Stimulated activated memory B cell treated with anti-CD40 and anti-IgM and Interleukin-4, amounts not matched to agents 10 μg/mL and 1 μg/mL and 100 μg/mL, for 72 hours (primary cell): ENCODE results near the gene KCNJ6.
"Not testable (repeated sequence)": the region's sequence is repeated elsewhere in the genome, so short reads cannot be mapped to it uniquely, and the experiment has no call there.

Source experiments
- ATAC-seq: fragments of 150-1000 bp; cut with Tn5 transposase; 2 replicates; pipeline ENCODE4 v1.10.0; 2021
- H3K27ac Mint-ChIP-seq: one replicate; pipeline ENCODE4 v1.8.0; 2022; ENCODE audit warnings: mild to moderate bottlenecking, mixed read lengths
- H3K27me3 Mint-ChIP-seq: one replicate; pipeline ENCODE4 v1.8.0; 2022; ENCODE audit warnings: mixed read lengths
- H3K36me3 Mint-ChIP-seq: one replicate; pipeline ENCODE4 v1.8.0; 2022; ENCODE audit warnings: mixed read lengths
- H3K4me1 Mint-ChIP-seq: one replicate; pipeline ENCODE4 v1.8.0; 2022; ENCODE audit warnings: mixed read lengths
- H3K4me3 Mint-ChIP-seq: one replicate; pipeline ENCODE4 v1.8.0; 2022; ENCODE audit warnings: mild to moderate bottlenecking, moderate library complexity, mixed read lengths
- H3K9me3 Mint-ChIP-seq: one replicate; pipeline ENCODE4 v1.8.0; 2022; ENCODE audit warnings: mixed read lengths

KCNJ6 gene

DNA sequence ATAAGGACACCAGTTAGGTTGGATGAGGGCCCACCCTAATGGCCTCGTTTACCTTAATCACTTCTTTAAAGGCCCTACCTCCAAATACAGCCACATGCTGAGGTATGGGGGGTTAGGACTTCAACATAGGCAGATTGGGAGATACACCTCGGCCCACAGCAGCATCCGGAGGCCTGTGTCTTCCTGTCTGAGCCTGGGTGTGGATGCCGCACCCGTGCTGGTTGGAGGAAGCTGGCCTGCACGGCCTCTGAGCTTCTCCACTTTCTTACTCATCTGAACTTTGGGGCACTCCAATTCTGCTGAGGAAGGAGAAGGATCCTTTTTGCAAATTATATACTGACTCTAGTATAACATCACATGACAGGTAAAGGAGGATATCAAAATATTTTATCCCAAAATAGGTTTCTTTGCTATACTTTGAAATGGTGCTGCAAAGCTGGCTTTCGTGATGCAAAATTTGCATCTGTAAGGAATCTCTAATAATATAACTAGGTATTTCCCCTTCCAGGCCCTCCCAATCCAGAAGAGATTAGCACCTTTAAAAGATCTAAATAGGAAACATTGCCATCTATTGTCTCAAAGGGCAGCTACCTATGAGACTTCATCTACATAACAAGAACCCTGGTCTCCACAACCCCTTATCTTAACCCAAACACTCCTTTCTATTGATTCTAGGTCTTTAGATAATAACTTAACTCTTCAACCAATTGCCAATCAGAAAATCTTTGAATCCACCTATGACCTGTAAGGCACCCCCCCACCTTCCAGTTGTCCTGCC lies 247.6 kb downstream of the KCNJ6 start:
- Mint-ChIP-seq H3K27me3 (peaks cover 5% of the 10 kb centered on the region), H3K27ac (no peak overlapping the region), H3K4me1 (no peaks in the 10 kb centered on the region), H3K9me3 (peaks cover 3% of the 10 kb centered on the region), H3K4me3 (no peak overlapping the region), H3K36me3 (no peaks in the 10 kb centered on the region)
- no peak for ATAC-seq

GRCh38 chr21:37667380-37667779 lies 248.9 kb downstream of the KCNJ6 start:
- Mint-ChIP-seq H3K9me3 (peaks cover 3% of the 10 kb centered on the region), H3K4me1 (no peaks in the 10 kb centered on the region), H3K27me3 (no peaks in the 10 kb centered on the region), H3K27ac (no peak overlapping the region), H3K4me3 (no peak overlapping the region), H3K36me3 (no peaks in the 10 kb centered on the region)
- peak; percentile 73 for ATAC-seq

DNA sequence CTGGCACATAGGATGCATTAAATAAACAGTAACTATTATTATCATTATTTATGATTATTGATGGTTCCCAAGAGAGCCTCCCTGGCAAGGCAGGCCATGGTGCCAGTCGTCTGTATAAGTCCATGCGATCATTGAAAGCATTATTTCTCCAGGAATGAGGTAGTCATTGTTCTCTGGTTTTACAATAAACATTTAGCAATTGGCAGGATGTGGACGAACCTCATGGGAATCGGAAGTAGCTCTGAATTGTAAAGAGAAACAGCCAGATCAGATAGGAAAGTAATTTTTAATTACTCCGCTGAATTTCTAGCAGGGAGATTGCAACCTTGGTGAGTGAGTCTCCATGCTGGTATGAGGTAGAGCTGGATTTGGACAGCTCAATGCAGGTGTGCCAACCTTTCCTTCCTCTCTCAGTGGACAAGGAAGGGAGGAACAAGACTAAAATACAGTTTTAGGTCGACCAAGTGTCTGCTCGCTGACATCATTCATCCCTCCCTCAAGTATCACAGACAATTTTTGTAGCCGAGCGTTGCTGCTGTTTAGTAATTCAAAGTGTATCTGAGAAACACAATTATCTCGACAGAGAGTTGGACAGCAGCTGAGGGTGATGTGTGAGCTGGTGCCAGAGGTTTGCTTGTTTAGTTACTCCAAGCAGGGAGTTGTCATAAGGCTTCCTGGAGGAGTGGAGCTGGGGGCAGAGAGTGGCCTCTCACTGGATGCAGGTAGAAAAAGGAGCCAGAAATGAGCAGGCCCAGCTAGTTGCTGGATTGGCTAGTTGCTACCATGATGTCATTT lies 250.8 kb downstream of the KCNJ6 start:
- Mint-ChIP-seq H3K9me3 (peaks cover 3% of the 10 kb centered on the region), H3K27me3 (no peaks in the 10 kb centered on the region), H3K4me3 (no peak overlapping the region), H3K4me1 (no peaks in the 10 kb centered on the region), H3K27ac (no peak overlapping the region), H3K36me3 (no peaks in the 10 kb centered on the region)
- no peak for ATAC-seq

- H3K27ac Mint-ChIP-seq, ATAC-seq, H3K9me3 Mint-ChIP-seq, H3K4me3 Mint-ChIP-seq, H3K36me3 Mint-ChIP-seq, H3K4me1 Mint-ChIP-seq: not testable (repeated sequence)
- peaks cover 19% of the 10 kb centered on the region for H3K27me3 Mint-ChIP-seq
Observed at GRCh38 chr21:37662227-37662626, 254.0 kb downstream of the KCNJ6 start.

GRCh38 chr21:37660709-37661108 lies 255.5 kb downstream of the KCNJ6 start:
- Mint-ChIP-seq H3K4me3 (no peak overlapping the region), H3K4me1 (no peaks in the 10 kb centered on the region), H3K9me3 (peaks cover 3% of the 10 kb centered on the region), H3K27ac (no peak overlapping the region), H3K36me3 (no peaks in the 10 kb centered on the region), H3K27me3 (peaks cover 32% of the 10 kb centered on the region)
- ATAC-seq, result no peak

- ATAC-seq, result no peak
- Mint-ChIP-seq H3K9me3 (peaks cover 3% of the 10 kb centered on the region), H3K36me3 (no peaks in the 10 kb centered on the region), H3K27ac (no peak overlapping the region), H3K27me3 (peaks cover 35% of the 10 kb centered on the region), H3K4me1 (no peaks in the 10 kb centered on the region), H3K4me3 (no peak overlapping the region)
Observed at GRCh38 chr21:37659874-37660273, 256.4 kb downstream of the KCNJ6 start.

DNA sequence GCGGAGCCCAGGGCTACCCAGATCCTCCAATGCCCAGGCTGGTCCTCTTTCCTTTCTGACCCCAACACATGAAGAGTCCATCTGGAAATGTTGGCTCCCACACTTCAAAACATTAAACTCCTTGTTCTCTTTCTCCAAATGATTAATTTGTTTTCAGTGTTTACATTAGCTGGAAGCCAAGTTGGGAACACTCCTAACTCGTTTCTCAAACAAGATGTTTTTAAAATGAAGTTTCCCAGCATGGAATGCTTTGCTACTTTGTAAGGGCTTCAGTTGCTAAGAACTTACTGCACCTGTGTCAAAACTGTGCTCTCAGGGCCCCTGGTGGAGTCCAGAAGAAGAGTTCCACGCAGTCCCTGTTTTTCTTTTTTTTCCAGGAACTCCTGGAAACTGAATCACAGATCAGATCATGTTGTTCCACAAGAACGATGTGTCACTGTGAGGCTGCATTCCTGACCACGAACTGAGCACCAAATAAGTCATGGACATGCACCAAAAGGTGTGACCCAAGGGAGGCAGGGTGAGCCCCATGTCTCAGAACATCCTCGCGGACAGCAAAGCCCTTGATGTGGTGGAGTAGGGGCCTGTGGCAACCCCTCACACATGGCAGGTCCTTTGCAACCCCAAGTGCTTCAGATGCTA lies 257.3 kb downstream of the KCNJ6 start:
- H3K4me1 Mint-ChIP-seq, result no peaks in the 10 kb centered on the region
- no peak overlapping the region for H3K27ac Mint-ChIP-seq
- H3K36me3 Mint-ChIP-seq, result no peaks in the 10 kb centered on the region
- ATAC-seq, result no peak
- H3K27me3 Mint-ChIP-seq, result peaks cover 35% of the 10 kb centered on the region
- H3K4me3 Mint-ChIP-seq, result no peak overlapping the region
- no peaks in the 10 kb centered on the region for H3K9me3 Mint-ChIP-seq

GRCh38 chr21:37658121-37658816 lies 258.0 kb downstream of the KCNJ6 start:
- H3K9me3 Mint-ChIP-seq, result no peaks in the 10 kb centered on the region
- H3K27me3 Mint-ChIP-seq, result peaks cover 35% of the 10 kb centered on the region
- H3K27ac Mint-ChIP-seq, result no peak overlapping the region
- no peaks in the 10 kb centered on the region for H3K4me1 Mint-ChIP-seq
- no peak overlapping the region for H3K4me3 Mint-ChIP-seq
- no peak for ATAC-seq
- no peaks in the 10 kb centered on the region for H3K36me3 Mint-ChIP-seq

DNA sequence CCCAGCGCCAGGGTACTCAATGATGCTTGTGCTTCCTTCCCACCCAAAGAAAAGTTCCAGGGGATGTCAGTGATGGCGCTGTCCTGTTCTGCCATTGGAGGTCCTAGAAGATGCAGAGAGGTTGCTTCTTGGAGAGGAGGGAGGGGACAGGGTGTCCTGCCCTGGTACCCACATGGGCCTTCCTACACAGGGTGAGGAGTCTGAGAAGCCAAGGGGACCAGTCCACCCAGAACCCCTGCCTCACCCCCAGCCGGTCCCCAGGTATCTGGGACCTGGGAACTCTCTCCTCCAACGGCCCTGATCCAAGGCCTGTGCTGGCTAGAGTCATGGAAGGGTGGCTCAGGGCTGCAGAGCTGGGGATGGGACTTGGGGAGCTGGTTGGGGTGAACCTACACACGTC lies 259.4 kb downstream of the KCNJ6 start:
- H3K4me1 Mint-ChIP-seq, result no peaks in the 10 kb centered on the region
- no peak for ATAC-seq
- peaks cover 35% of the 10 kb centered on the region for H3K27me3 Mint-ChIP-seq

GRCh38 chr21:37655611-37656300 lies 260.5 kb downstream of the KCNJ6 start:
- peaks cover 35% of the 10 kb centered on the region for H3K27me3 Mint-ChIP-seq
- H3K9me3 Mint-ChIP-seq, result no peaks in the 10 kb centered on the region
- no peak for ATAC-seq
- H3K27ac Mint-ChIP-seq, result no peak overlapping the region
- no peaks in the 10 kb centered on the region for H3K36me3 Mint-ChIP-seq
- no peak overlapping the region for H3K4me3 Mint-ChIP-seq
- H3K4me1 Mint-ChIP-seq, result no peaks in the 10 kb centered on the region

More for the DNA sequence above, 259.4 kb downstream of the KCNJ6 start:
- H3K9me3 Mint-ChIP-seq, result no peaks in the 10 kb centered on the region
- H3K27ac Mint-ChIP-seq, result no peak overlapping the region
- H3K4me3 Mint-ChIP-seq, result no peak overlapping the region
- no peaks in the 10 kb centered on the region for H3K36me3 Mint-ChIP-seq

DNA sequence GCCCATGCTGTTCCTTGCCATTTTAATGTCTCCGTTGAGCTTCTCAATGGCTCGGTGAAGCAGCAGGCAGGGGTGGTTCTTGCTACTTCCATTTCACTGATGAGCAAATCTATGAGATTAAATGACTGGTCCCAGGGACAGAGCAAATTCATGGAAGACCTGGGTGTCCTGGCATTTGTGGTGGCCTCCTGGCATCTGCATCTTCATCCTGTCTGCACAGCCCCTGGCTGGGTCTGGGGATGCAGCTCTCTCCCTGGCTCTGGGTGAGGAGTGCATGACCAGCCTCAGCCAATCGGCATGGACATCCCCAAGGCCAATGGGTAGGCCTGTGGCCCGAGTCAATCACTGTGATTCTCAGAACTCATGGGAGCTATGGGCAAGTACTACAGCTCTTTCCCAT lies 261.7 kb downstream of the KCNJ6 start:
- Mint-ChIP-seq H3K4me1 (no peaks in the 10 kb centered on the region), H3K36me3 (no peaks in the 10 kb centered on the region), H3K4me3 (no peak overlapping the region), H3K9me3 (no peaks in the 10 kb centered on the region), H3K27ac (no peak overlapping the region), H3K27me3 (peaks cover 34% of the 10 kb centered on the region)
- no peak for ATAC-seq

DNA sequence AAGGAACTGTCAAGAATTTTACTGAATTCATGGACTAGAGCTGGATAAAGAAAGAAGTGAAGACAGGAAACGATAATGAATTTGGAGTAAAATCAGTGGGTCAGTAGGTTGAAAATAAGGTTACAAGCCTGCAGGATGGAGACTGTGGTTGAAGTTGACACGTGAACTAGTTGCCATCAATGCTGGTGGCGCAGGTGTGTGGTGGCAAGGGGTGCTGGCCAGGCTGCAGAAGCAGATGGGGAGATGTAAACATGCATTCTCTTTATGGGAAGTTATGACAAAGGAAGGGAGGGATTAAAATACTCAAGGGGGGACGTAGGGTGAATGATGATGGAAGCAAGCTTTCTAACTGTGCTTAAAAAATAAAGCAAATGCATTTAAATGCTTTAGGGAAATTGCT lies 263.1 kb downstream of the KCNJ6 start:
- peaks cover 26% of the 10 kb centered on the region for H3K27me3 Mint-ChIP-seq
- H3K4me1 Mint-ChIP-seq, result no peaks in the 10 kb centered on the region
- no peaks in the 10 kb centered on the region for H3K9me3 Mint-ChIP-seq
- H3K27ac Mint-ChIP-seq, result no peak overlapping the region
- ATAC-seq, result no peak
- H3K36me3 Mint-ChIP-seq, result no peaks in the 10 kb centered on the region
- no peak overlapping the region for H3K4me3 Mint-ChIP-seq

DNA sequence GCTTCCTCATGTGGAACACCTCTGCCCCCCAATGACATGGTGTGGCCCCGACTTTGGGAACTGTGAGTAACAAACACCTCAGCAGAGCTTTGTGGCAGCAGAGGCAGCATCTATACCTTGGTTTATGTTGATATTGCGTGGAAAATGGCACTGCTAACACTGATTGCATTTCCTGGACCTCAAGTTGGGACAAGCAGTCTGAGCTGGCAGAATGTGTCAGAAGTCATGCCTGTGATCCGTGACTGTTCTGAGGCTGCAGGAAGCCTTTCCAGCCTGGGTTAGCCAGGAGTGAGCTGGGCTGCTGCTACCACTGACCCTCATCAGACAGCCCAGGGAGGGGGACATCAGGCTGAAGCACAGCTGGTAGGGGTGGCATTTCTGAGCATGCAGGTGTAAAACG lies 268.5 kb downstream of the KCNJ6 start:
- Mint-ChIP-seq H3K9me3 (no peaks in the 10 kb centered on the region), H3K4me1 (no peaks in the 10 kb centered on the region), H3K27ac (no peak overlapping the region), H3K4me3 (no peak overlapping the region), H3K36me3 (no peaks in the 10 kb centered on the region), H3K27me3 (peaks cover 22% of the 10 kb centered on the region)
- ATAC-seq, result no peak

DNA sequence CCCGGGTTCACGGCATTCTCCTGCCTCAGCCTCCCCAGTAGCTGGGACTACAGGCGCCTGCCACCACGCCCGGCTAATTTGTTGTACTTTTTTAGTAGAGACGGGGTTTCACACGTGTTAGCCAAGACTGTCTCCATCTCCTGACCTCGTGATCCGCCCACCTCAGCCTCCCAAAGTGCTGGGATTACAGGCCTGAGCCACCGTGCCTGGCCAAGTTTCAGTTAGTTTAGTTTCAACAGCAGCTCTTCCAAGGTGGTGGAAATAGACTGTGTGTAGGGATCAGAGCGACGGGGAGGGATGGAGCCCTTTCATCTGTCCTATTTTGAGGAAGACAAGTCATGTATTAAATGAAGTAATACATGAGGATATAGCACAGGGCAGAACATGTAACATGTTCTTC lies 269.5 kb downstream of the KCNJ6 start:
- H3K27ac Mint-ChIP-seq, H3K36me3 Mint-ChIP-seq, H3K9me3 Mint-ChIP-seq, ATAC-seq, H3K4me1 Mint-ChIP-seq, H3K4me3 Mint-ChIP-seq: not testable (repeated sequence)
- peaks cover 32% of the 10 kb centered on the region for H3K27me3 Mint-ChIP-seq

- peaks cover 5% of the 10 kb centered on the region for H3K4me1 Mint-ChIP-seq
- peaks cover 41% of the 10 kb centered on the region for H3K27me3 Mint-ChIP-seq
- no peak overlapping the region for H3K4me3 Mint-ChIP-seq
- no peaks in the 10 kb centered on the region for H3K36me3 Mint-ChIP-seq
- no peak overlapping the region for H3K27ac Mint-ChIP-seq
- no peaks in the 10 kb centered on the region for H3K9me3 Mint-ChIP-seq
- no peak for ATAC-seq
Observed at GRCh38 chr21:37645848-37646247, 270.4 kb downstream of the KCNJ6 start.
